ENCODE data around the gene HSD17B3. TPM values are rescaled to one million over a fixed set of nuclear protein-coding genes. Genes with fewer than 3 reads are reported as not detected.

Gene HSD17B3
- total and polyA plus RNA-seq, 2 donors (not counting 3 experiments of a cell fraction or from before 2014, with no cell fraction given): 0.46 TPM; not detected in 1

GRCh38 chr9:96199006-96199405 lies 103.0 kb downstream of the HSD17B3 start:
- H3K4me1 ChIP-seq (ENCODE audit: control insufficient read depth, extremely low read depth, insufficient read depth, low read length): no peaks in the 10 kb centered on the region
- no peak overlapping the region for H2AFZ ChIP-seq (ENCODE audit: low read depth, low read length)
- H3K9ac ChIP-seq (replicated peaks; ENCODE audit: extremely low read depth, insufficient read depth, low read length): no peak overlapping the region
- H4K20me1 ChIP-seq (replicated peaks; ENCODE audit: control insufficient read depth, extremely low read depth, insufficient read depth, low read length): no peaks in the 10 kb centered on the region
- H3K27me3 ChIP-seq (ENCODE audit: control insufficient read depth in 2 of 2, insufficient read depth in 2 of 2, low read length in 2 of 2): peaks cover 0 to 3% of the 10 kb centered on the region in 2 experiments
- TF ChIP-seq JUN (IDR thresholded peaks at IDR 0.05; ENCODE audit: borderline replicate concordance, insufficient read depth, insufficient read length, low read depth) (no peak), MYC (IDR thresholded peaks at IDR 0.05; ENCODE audit: low read depth, low read length) (no peak), POLR2A (IDR thresholded peaks at IDR 0.05; ENCODE audit: low read depth, low read length) (no peak), EZH2 (IDR thresholded peaks at IDR 0.05; ENCODE audit: borderline replicate concordance, low read depth, low read length, severe bottlenecking) (no peak), CTCF (IDR thresholded peaks at IDR 0.05; ENCODE audit: extremely low read depth in 1 of 2, insufficient read depth in 1 of 2, low read depth in 1 of 2, low read length in 2 of 2) (no peak), GATA2 (IDR thresholded peaks at IDR 0.05; ENCODE audit: insufficient read depth, insufficient read length, low read depth, low read length) (no peak), FOS (IDR thresholded peaks at IDR 0.05; ENCODE audit: borderline replicate concordance, insufficient read depth, low read length) (no peak), MAX (IDR thresholded peaks at IDR 0.05; ENCODE audit: insufficient read depth, insufficient read length) (no peak), POLR2AphosphoS5 (IDR thresholded peaks at IDR 0.05; ENCODE audit: insufficient read depth, low read depth, low read length) (no peak)
- dilution Hi-C loops (cut with MboI; ENCODE audit: extremely low pct_ligation_motif_present, low sequenced_read_pairs): no loop called here
- no peaks in the 10 kb centered on the region for H3K9me1 ChIP-seq (replicated peaks; ENCODE audit: control insufficient read depth, extremely low read depth, insufficient read depth, low read length)
- no peak overlapping the region for H3K4me2 ChIP-seq (ENCODE audit: insufficient read depth, low read length)
- no peak overlapping the region for H3K27ac ChIP-seq (ENCODE audit: insufficient read depth, low read depth, low read length)
- no peaks in the 10 kb centered on the region for H3K9me3 ChIP-seq (replicated peaks; ENCODE audit: control insufficient read depth, insufficient read depth, low read length)
- BruUV-seq (replicated peaks): no TSS peak
- POLR2A ChIA-PET: no interaction called here
- FAIRE-seq (no peak), DNase-seq (ENCODE audit: low read depth, low spot score) (no peak)
- intact Hi-C loops (cut with micrococcal nuclease): no loop called here
- H3K4me3 ChIP-seq (replicated peaks in 1 of 3; ENCODE audit: insufficient read depth in 1 of 3, low read depth in 1 of 3, low read length in 3 of 3): no peak overlapping the region
- H3K36me3 ChIP-seq (ENCODE audit: control insufficient read depth in 2 of 2, extremely low read depth in 1 of 2, insufficient read depth in 2 of 2, low read length in 2 of 2): no peaks in the 10 kb centered on the region
- no peaks in the 10 kb centered on the region for H3K79me2 ChIP-seq (ENCODE audit: control insufficient read depth, insufficient read depth, low read length)
- CTCF ChIA-PET: interaction anchor here (1.4 to 1.9 kb wide), 2 partner anchors 19 to 33 kb away, joined by 3 to 5 read pairs; no protein-coding TSS in a partner anchor

All from endothelial cell of umbilical vein (primary cell).